T-helper 1 cell treated with Interleukin-12 subunit alpha and Interleukin-12 subunit beta and Interleukin-4 antibody, amounts not matched to agents 30 μg/mL and 1 μg/mL, for 36 hours (primary cell): ENCODE measurements around the gene BOK.

Experiments
- H3K27ac Mint-ChIP-seq: one replicate; pipeline ENCODE4 v1.8.0; 2021; ENCODE audit warnings: mild to moderate bottlenecking, mixed read lengths
- H3K27me3 Mint-ChIP-seq: one replicate; pipeline ENCODE4 v1.8.0; 2021; ENCODE audit warnings: low read depth, mixed read lengths
- H3K36me3 Mint-ChIP-seq: one replicate; pipeline ENCODE4 v1.8.0; 2021; ENCODE audit warnings: low read depth, mixed read lengths
- H3K4me1 Mint-ChIP-seq: one replicate; pipeline ENCODE4 v1.8.0; 2021; ENCODE audit warnings: low read depth, mixed read lengths
- H3K4me3 Mint-ChIP-seq: one replicate; pipeline ENCODE4 v1.8.0; 2021; ENCODE audit warnings: mild to moderate bottlenecking, moderate library complexity, mixed read lengths
- H3K9me3 Mint-ChIP-seq: one replicate; pipeline ENCODE4 v1.8.0; 2021; ENCODE audit warnings: mixed read lengths

The BOK gene

GRCh38 chr2:241608881-241609280, 50.3 kb downstream of the BOK start:
- H3K4me1 Mint-ChIP-seq = peaks cover 18% of the 10 kb centered on the region
- peak overlapping the region; percentile 60 for H3K4me3 Mint-ChIP-seq
- peaks cover 8% of the 10 kb centered on the region for H3K36me3 Mint-ChIP-seq
- H3K27ac Mint-ChIP-seq = peak overlapping the region; percentile 28
- no peaks in the 10 kb centered on the region for H3K27me3 Mint-ChIP-seq
- no peaks in the 10 kb centered on the region for H3K9me3 Mint-ChIP-seq

GRCh38 chr2:241609859-241610793, 51.6 kb downstream of the BOK start:
- peaks cover 8% of the 10 kb centered on the region for H3K36me3 Mint-ChIP-seq
- peak overlapping the region; percentile 76 for H3K27ac Mint-ChIP-seq
- H3K27me3 Mint-ChIP-seq = no peaks in the 10 kb centered on the region
- H3K9me3 Mint-ChIP-seq = no peaks in the 10 kb centered on the region
- H3K4me3 Mint-ChIP-seq = peak overlapping the region; percentile 16
- H3K4me1 Mint-ChIP-seq = peaks cover 18% of the 10 kb centered on the region

- Mint-ChIP-seq H3K4me3 (peak overlapping the region; percentile 16), H3K36me3 (peaks cover 8% of the 10 kb centered on the region), H3K9me3 (no peaks in the 10 kb centered on the region), H3K4me1 (peaks cover 20% of the 10 kb centered on the region), H3K27me3 (no peaks in the 10 kb centered on the region), H3K27ac (no peak overlapping the region)
These were observed 52.5 kb downstream of the BOK start for GRCh38 chr2:241611062-241611461.

- H3K4me1 Mint-ChIP-seq = peaks cover 23% of the 10 kb centered on the region
- no peaks in the 10 kb centered on the region for H3K27me3 Mint-ChIP-seq
- H3K4me3 Mint-ChIP-seq = no peak overlapping the region
- no peak overlapping the region for H3K27ac Mint-ChIP-seq
- H3K36me3 Mint-ChIP-seq = peaks cover 7% of the 10 kb centered on the region
- no peaks in the 10 kb centered on the region for H3K9me3 Mint-ChIP-seq
These were observed 53.8 kb downstream of the BOK start for GRCh38 chr2:241612156-241613016.

GRCh38 chr2:241613017-241613780, 54.7 kb downstream of the BOK start:
- H3K4me1 Mint-ChIP-seq = peaks cover 27% of the 10 kb centered on the region
- H3K36me3 Mint-ChIP-seq = peaks cover 6% of the 10 kb centered on the region
- H3K27ac Mint-ChIP-seq = peak overlapping the region; percentile 45
- H3K27me3 Mint-ChIP-seq = no peaks in the 10 kb centered on the region
- H3K4me3 Mint-ChIP-seq = no peak overlapping the region
- no peaks in the 10 kb centered on the region for H3K9me3 Mint-ChIP-seq

GRCh38 chr2:241615041-241615440, 56.5 kb downstream of the BOK start:
- H3K9me3 Mint-ChIP-seq = no peaks in the 10 kb centered on the region
- peaks cover 24% of the 10 kb centered on the region for H3K4me1 Mint-ChIP-seq
- peak overlapping the region; percentile 55 for H3K27ac Mint-ChIP-seq
- peaks cover 8% of the 10 kb centered on the region for H3K36me3 Mint-ChIP-seq
- no peaks in the 10 kb centered on the region for H3K27me3 Mint-ChIP-seq
- H3K4me3 Mint-ChIP-seq = no peak overlapping the region

GRCh38 chr2:241615522-241616052, 57.0 kb downstream of the BOK start:
- no peaks in the 10 kb centered on the region for H3K9me3 Mint-ChIP-seq
- peaks cover 22% of the 10 kb centered on the region for H3K4me1 Mint-ChIP-seq
- H3K27me3 Mint-ChIP-seq = no peaks in the 10 kb centered on the region
- H3K27ac Mint-ChIP-seq = peak overlapping the region; percentile 20
- peaks cover 8% of the 10 kb centered on the region for H3K36me3 Mint-ChIP-seq
- H3K4me3 Mint-ChIP-seq = peak overlapping the region; percentile 39

GRCh38 chr2:241616168-241617125, 57.9 kb downstream of the BOK start:
- H3K4me3 Mint-ChIP-seq = peak overlapping the region; percentile 39
- H3K36me3 Mint-ChIP-seq = peaks cover 10% of the 10 kb centered on the region
- H3K4me1 Mint-ChIP-seq = peaks cover 24% of the 10 kb centered on the region
- peak overlapping the region; percentile 20 for H3K27ac Mint-ChIP-seq
- H3K27me3 Mint-ChIP-seq = no peaks in the 10 kb centered on the region
- no peaks in the 10 kb centered on the region for H3K9me3 Mint-ChIP-seq

GRCh38 chr2:241617431-241618154, 59.0 kb downstream of the BOK start:
- Mint-ChIP-seq H3K36me3 (peaks cover 10% of the 10 kb centered on the region), H3K27me3 (no peaks in the 10 kb centered on the region), H3K4me3 (peak overlapping the region; percentile 87), H3K4me1 (peaks cover 24% of the 10 kb centered on the region), H3K9me3 (no peaks in the 10 kb centered on the region), H3K27ac (peak overlapping the region; percentile 98)

- peaks cover 24% of the 10 kb centered on the region for H3K4me1 Mint-ChIP-seq
- no peaks in the 10 kb centered on the region for H3K9me3 Mint-ChIP-seq
- no peak overlapping the region for H3K4me3 Mint-ChIP-seq
These were observed 59.8 kb downstream of the BOK start for GRCh38 chr2:241618296-241618805.

GRCh38 chr2:241618829-241619228, 60.3 kb downstream of the BOK start:
- Mint-ChIP-seq H3K9me3 (no peaks in the 10 kb centered on the region), H3K27ac (no peak overlapping the region), H3K4me3 (no peak overlapping the region), H3K4me1 (peaks cover 24% of the 10 kb centered on the region), H3K36me3 (peaks cover 10% of the 10 kb centered on the region), H3K27me3 (no peaks in the 10 kb centered on the region)

More at GRCh38 chr2:241618296-241618805, 59.8 kb downstream of the BOK start:
- Mint-ChIP-seq H3K27me3 (no peaks in the 10 kb centered on the region), H3K36me3 (peaks cover 10% of the 10 kb centered on the region), H3K27ac (peak overlapping the region; percentile 98)

GRCh38 chr2:241619597-241620418, 61.3 kb downstream of the BOK start:
- H3K27ac Mint-ChIP-seq = peak overlapping the region; percentile 80
- no peaks in the 10 kb centered on the region for H3K9me3 Mint-ChIP-seq
- peaks cover 24% of the 10 kb centered on the region for H3K4me1 Mint-ChIP-seq
- no peak overlapping the region for H3K4me3 Mint-ChIP-seq
- H3K36me3 Mint-ChIP-seq = peaks cover 10% of the 10 kb centered on the region
- no peaks in the 10 kb centered on the region for H3K27me3 Mint-ChIP-seq
